Measurements from ENCODE around the gene SPARC.

GRCh38 chr5:151631941-151632340 is 54.8 kb downstream of the SPARC start:
- no peak for TF ChIP-seq CTCF (IDR thresholded peaks at IDR 0.05)
- no peak for TF ChIP-seq POLR2A (IDR thresholded peaks at IDR 0.05)
